Activated CD8-positive, alpha-beta memory T cell treated with anti-CD3 and anti-CD28 coated beads, Interleukin-2, amount 10 ng/mL, durations not matched to agents 7 days and 5 days (primary cell): ENCODE measurements around the gene RAD17. TPM values are rescaled to one million over a fixed set of nuclear protein-coding genes. Genes with fewer than 3 reads are reported as not detected.
"Not testable (repeated sequence)": the region's sequence is repeated elsewhere in the genome, so short reads cannot be mapped to it uniquely, and the experiment has no call there.

Experiments
- ATAC-seq: fragments of 150-1000 bp; cut with Tn5 transposase; one replicate; pipeline ENCODE4 v1.10.0; 2021; ENCODE audit warnings: moderate library complexity
- CTCF ChIA-PET: fragments of 350-600 bp; sonication (Branson Sonifier 250); formaldehyde crosslinking; loops from one replicate; lab custom pipeline; 2021; ENCODE audit warnings: antibody characterized with exemption; lab: Charles Lee
- DNase-seq: peaks from one replicate; pipeline ENCODE4 v3.0.0-alpha.2; 2020
- H3K27ac Mint-ChIP-seq: one replicate; pipeline ENCODE4 v1.8.0; 2021; ENCODE audit warnings: mild to moderate bottlenecking, mixed read lengths
- H3K27me3 Mint-ChIP-seq: one replicate; pipeline ENCODE4 v1.8.0; 2021; ENCODE audit warnings: mixed read lengths
- H3K36me3 Mint-ChIP-seq: one replicate; pipeline ENCODE4 v1.8.0; 2021; ENCODE audit warnings: mild to moderate bottlenecking, mixed read lengths
- H3K4me1 Mint-ChIP-seq: one replicate; pipeline ENCODE4 v1.8.0; 2021; ENCODE audit warnings: mixed read lengths
- H3K4me3 Mint-ChIP-seq: one replicate; pipeline ENCODE4 v1.8.0; 2021; ENCODE audit warnings: mild to moderate bottlenecking, moderate library complexity, mixed read lengths
- H3K9me3 Mint-ChIP-seq: one replicate; pipeline ENCODE4 v1.8.0; 2022; ENCODE audit warnings: low read depth, mixed read lengths
- total RNA-seq, 2 experiments: library from RNA; stranded (reverse); gene quantifications; one replicate each; pipeline ENCODE4 v1.2.3, GENCODE V29; 2021

RAD17 gene
- total RNA-seq, 2 experiments from 2014 or later, result 19.7 to 26.4 TPM

- no peak overlapping the region for H3K4me3 Mint-ChIP-seq
- CTCF ChIA-PET, result no interaction called here
- no peaks in the 10 kb centered on the region for H3K36me3 Mint-ChIP-seq
- no peak overlapping the region for H3K27ac Mint-ChIP-seq
- no peak for DNase-seq
- no peaks in the 10 kb centered on the region for H3K27me3 Mint-ChIP-seq
- H3K9me3 Mint-ChIP-seq, result no peaks in the 10 kb centered on the region
- H3K4me1 Mint-ChIP-seq, result no peaks in the 10 kb centered on the region
- ATAC-seq, result no peak
Observed at GRCh38 chr5:69454460-69455249, 85.0 kb downstream of the RAD17 start.

DNA sequence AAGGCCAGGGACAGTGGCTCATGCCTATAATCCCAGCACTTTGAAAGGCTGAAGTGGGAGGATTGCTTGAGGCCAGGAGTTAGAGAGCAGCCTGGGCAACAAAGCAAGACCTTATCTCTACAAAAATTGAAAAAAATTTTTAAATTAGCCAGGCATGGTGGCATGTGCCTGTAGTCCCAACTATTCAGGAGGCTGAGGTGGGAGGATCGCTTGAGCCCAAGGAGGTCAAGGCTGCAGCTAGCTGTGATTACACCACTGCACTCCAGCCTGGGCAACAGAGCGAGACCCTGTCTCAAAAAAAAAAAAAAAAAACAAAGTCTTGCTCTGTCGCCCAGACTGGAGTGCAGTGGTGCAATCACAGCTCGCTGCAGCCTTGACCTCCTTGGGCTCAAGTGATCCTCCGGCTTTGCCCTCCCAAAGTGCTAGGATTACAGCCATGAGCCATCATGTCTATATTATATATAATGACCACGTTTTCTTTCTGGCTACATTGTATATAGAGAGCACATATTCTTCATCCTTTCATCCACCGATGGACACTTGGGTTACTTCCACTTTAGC, 85.9 kb downstream of the RAD17 start:
- CTCF ChIA-PET, H3K36me3 Mint-ChIP-seq: not testable (repeated sequence)

GRCh38 chr5:69462170-69462569, 92.6 kb downstream of the RAD17 start:
- Mint-ChIP-seq H3K9me3 (no peaks in the 10 kb centered on the region), H3K27ac (no peak overlapping the region), H3K27me3 (peaks cover 3% of the 10 kb centered on the region), H3K4me1 (no peaks in the 10 kb centered on the region), H3K36me3 (no peaks in the 10 kb centered on the region), H3K4me3 (no peak overlapping the region)
- ATAC-seq (no peak), DNase-seq (no peak)
- CTCF ChIA-PET, result no interaction called here

More for the DNA sequence above, 85.9 kb downstream of the RAD17 start:
- H3K9me3 Mint-ChIP-seq, H3K27me3 Mint-ChIP-seq, H3K27ac Mint-ChIP-seq, H3K4me1 Mint-ChIP-seq, H3K4me3 Mint-ChIP-seq, DNase-seq, ATAC-seq: not testable (repeated sequence)

Other genes with a start within 250 kb of the RAD17 start
- gene CCNB1, start 202.7 kb upstream of the RAD17 start, total RNA-seq, result 100 to 1,000 TPM; 171 to 206 TPM
- 10 to 100 TPM; 50.2 to 55.5 TPM for gene CENPH, start 180.2 kb upstream of the RAD17 start, total RNA-seq
- 10 to 100 TPM; 27.5 to 29.1 TPM for gene CDK7, start 134.9 kb upstream of the RAD17 start, total RNA-seq
- 10 to 100 TPM in 1 of 2 experiments, 1 to 10 TPM in 1; 9.4 to 11.2 TPM for gene CCDC125, start 37.0 kb upstream of the RAD17 start, total RNA-seq
- 10 to 100 TPM; 31.8 to 49.1 TPM for gene AK6, start 298 bp upstream of the RAD17 start, total RNA-seq
- gene TAF9, start 298 bp upstream of the RAD17 start, total RNA-seq, result 10 to 100 TPM; 48.9 to 63.1 TPM
- gene MARVELD2, start 45.3 kb downstream of the RAD17 start, total RNA-seq, result under 1 TPM; 0.18 to 0.26 TPM
- 1 to 10 TPM in 1 of 2 experiments, under 1 TPM in 1; 0.91 to 1.9 TPM for gene OCLN, start 123.0 kb downstream of the RAD17 start, total RNA-seq
- gene GTF2H2C, start 190.4 kb downstream of the RAD17 start, total RNA-seq, result 10 to 100 TPM; 33.5 to 34.5 TPM